Measurements from ENCODE around the gene TAF15.

DNA sequence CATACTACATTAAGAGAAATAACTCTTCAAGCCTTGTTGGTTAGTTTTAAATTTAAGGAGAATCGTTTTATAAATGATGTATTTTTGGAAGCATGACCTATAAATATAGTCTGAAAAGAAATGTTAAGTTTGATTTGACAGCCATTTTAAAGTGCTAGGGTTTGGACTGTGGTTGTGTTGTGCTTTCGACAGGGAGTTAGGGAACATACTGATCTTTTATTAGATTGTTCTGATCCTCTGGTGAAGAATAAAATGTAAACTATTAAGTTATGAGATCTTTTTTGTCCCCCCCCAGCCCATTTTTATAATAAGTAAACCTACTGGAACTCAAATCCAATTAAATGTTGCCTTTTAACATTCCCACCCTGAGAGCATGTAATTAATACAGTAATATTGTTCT lies 12.0 kb downstream of the TAF15 start:
- TF ChIP-seq POLR2AphosphoS5 (IDR thresholded peaks at IDR 0.05) = no peak
- TF ChIP-seq, protein P1, sequence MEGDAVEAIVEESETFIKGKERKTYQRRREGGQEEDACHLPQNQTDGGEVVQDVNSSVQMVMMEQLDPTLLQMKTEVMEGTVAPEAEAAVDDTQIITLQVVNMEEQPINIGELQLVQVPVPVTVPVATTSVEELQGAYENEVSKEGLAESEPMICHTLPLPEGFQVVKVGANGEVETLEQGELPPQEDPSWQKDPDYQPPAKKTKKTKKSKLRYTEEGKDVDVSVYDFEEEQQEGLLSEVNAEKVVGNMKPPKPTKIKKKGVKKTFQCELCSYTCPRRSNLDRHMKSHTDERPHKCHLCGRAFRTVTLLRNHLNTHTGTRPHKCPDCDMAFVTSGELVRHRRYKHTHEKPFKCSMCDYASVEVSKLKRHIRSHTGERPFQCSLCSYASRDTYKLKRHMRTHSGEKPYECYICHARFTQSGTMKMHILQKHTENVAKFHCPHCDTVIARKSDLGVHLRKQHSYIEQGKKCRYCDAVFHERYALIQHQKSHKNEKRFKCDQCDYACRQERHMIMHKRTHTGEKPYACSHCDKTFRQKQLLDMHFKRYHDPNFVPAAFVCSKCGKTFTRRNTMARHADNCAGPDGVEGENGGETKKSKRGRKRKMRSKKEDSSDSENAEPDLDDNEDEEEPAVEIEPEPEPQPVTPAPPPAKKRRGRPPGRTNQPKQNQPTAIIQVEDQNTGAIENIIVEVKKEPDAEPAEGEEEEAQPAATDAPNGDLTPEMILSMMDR (IDR thresholded peaks at IDR 0.05) = no peak

Data from esophagus muscularis mucosa (tissue), 3 donors.